WTC11 (cell line): ENCODE data around the gene ATP9B.

Experiments used
- ZNF121 ChIP-seq: sonication (generic); formaldehyde crosslinking; IDR thresholded peaks from 2 replicates; pipeline ENCODE4 v1.8.0; 2023; ENCODE audit warnings: missing genetic modification reagents
- TF ChIP-seq, protein P1 (sequence below): sonication (generic); formaldehyde crosslinking; IDR thresholded peaks from 2 replicates; pipeline ENCODE4 v1.8.1; 2023; ENCODE audit warnings: mild to moderate bottlenecking, missing genetic modification reagents, moderate library complexity

GRCh38 chr18:79386547-79386946, 317.4 kb downstream of the ATP9B start:
- no peak for TF ChIP-seq ZNF121 (CRISPR knock-in tag)
- TF ChIP-seq, protein P1, sequence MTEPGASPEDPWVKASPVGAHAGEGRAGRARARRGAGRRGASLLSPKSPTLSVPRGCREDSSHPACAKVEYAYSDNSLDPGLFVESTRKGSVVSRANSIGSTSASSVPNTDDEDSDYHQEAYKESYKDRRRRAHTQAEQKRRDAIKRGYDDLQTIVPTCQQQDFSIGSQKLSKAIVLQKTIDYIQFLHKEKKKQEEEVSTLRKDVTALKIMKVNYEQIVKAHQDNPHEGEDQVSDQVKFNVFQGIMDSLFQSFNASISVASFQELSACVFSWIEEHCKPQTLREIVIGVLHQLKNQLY, result no peak
